ENCODE data around the gene FAM168A. TPM values are rescaled to one million over a fixed set of nuclear protein-coding genes. Genes with fewer than 3 reads are reported as not detected.

FAM168A gene
- total RNA-seq, 1 experiment from 2014 or later = 30.4 TPM

GRCh38 chr11:73463359-73463758 is 134.6 kb downstream of the FAM168A start:
- DNase-seq = no peak
- BruUV-seq (replicated peaks) = no TSS peak
- Mint-ChIP-seq H3K27ac (ENCODE audit: unreplicated experiment) (no peak overlapping the region), H3K36me3 (ENCODE audit: insufficient read depth, unreplicated experiment) (no peaks in the 10 kb centered on the region), H3K4me3 (ENCODE audit: low read depth, unreplicated experiment) (no peak overlapping the region), H3K27me3 (ENCODE audit: unreplicated experiment) (no peaks in the 10 kb centered on the region), H3K9me3 (ENCODE audit: low read depth, unreplicated experiment) (no peaks in the 10 kb centered on the region), H3K4me1 (ENCODE audit: low read depth, unreplicated experiment) (no peaks in the 10 kb centered on the region)
- TF ChIP-seq CTCF (IDR thresholded peaks at IDR 0.05; ENCODE audit: unreplicated experiment) = no peak
- intact Hi-C loops (cut with micrococcal nuclease; ENCODE audit: unreplicated experiment) = no loop called here
- CTCF ChIA-PET = interaction anchor here (0.6 to 0.7 kb wide), 2 partner anchors 16 to 277 kb away, joined by 4 to 5 read pairs; no protein-coding TSS in a partner anchor

- TF ChIP-seq CTCF (IDR thresholded peaks at IDR 0.05; ENCODE audit: unreplicated experiment) = no peak
- no peak for DNase-seq
- Mint-ChIP-seq H3K27ac (ENCODE audit: unreplicated experiment) (no peak overlapping the region), H3K27me3 (ENCODE audit: unreplicated experiment) (no peaks in the 10 kb centered on the region), H3K4me3 (ENCODE audit: low read depth, unreplicated experiment) (no peak overlapping the region), H3K36me3 (ENCODE audit: insufficient read depth, unreplicated experiment) (no peaks in the 10 kb centered on the region), H3K9me3 (ENCODE audit: low read depth, unreplicated experiment) (no peaks in the 10 kb centered on the region), H3K4me1 (ENCODE audit: low read depth, unreplicated experiment) (no peaks in the 10 kb centered on the region)
- BruUV-seq (replicated peaks) = no TSS peak
- intact Hi-C loops (cut with micrococcal nuclease; ENCODE audit: unreplicated experiment) = no loop called here
- CTCF ChIA-PET = no interaction called here
Observed at GRCh38 chr11:73461964-73462363, 135.9 kb downstream of the FAM168A start.

GRCh38 chr11:73461335-73461840 is 136.5 kb downstream of the FAM168A start:
- H3K4me3 Mint-ChIP-seq (ENCODE audit: low read depth, unreplicated experiment) = no peak overlapping the region
- H3K27ac Mint-ChIP-seq (ENCODE audit: unreplicated experiment) = no peak overlapping the region

GRCh38 chr11:73458201-73458600 is 139.7 kb downstream of the FAM168A start:
- no peak for DNase-seq
- no peaks in the 10 kb centered on the region for H3K27me3 Mint-ChIP-seq (ENCODE audit: unreplicated experiment)
- H3K27ac Mint-ChIP-seq (ENCODE audit: unreplicated experiment) = no peak overlapping the region
- H3K36me3 Mint-ChIP-seq (ENCODE audit: insufficient read depth, unreplicated experiment) = no peaks in the 10 kb centered on the region
- TF ChIP-seq CTCF (IDR thresholded peaks at IDR 0.05; ENCODE audit: unreplicated experiment) = no peak
- BruUV-seq (replicated peaks) = no TSS peak
- H3K9me3 Mint-ChIP-seq (ENCODE audit: low read depth, unreplicated experiment) = no peaks in the 10 kb centered on the region
- intact Hi-C loops (cut with micrococcal nuclease; ENCODE audit: unreplicated experiment) = no loop called here
- no peak overlapping the region for H3K4me3 Mint-ChIP-seq (ENCODE audit: low read depth, unreplicated experiment)
- CTCF ChIA-PET = interaction anchor here (0.7 kb wide), 1 partner anchor 361 kb away, joined by 3 read pairs; no protein-coding TSS in a partner anchor
- H3K4me1 Mint-ChIP-seq (ENCODE audit: low read depth, unreplicated experiment) = no peaks in the 10 kb centered on the region

More at GRCh38 chr11:73461335-73461840, 136.5 kb downstream of the FAM168A start:
- no peak for DNase-seq
- no TSS peak for BruUV-seq (replicated peaks)
- Mint-ChIP-seq H3K27me3 (ENCODE audit: unreplicated experiment) (no peaks in the 10 kb centered on the region), H3K36me3 (ENCODE audit: insufficient read depth, unreplicated experiment) (no peaks in the 10 kb centered on the region), H3K4me1 (ENCODE audit: low read depth, unreplicated experiment) (no peaks in the 10 kb centered on the region), H3K9me3 (ENCODE audit: low read depth, unreplicated experiment) (no peaks in the 10 kb centered on the region)
- CTCF ChIA-PET = no interaction called here
- intact Hi-C loops (cut with micrococcal nuclease; ENCODE audit: unreplicated experiment) = no loop called here
- no peak for TF ChIP-seq CTCF (IDR thresholded peaks at IDR 0.05; ENCODE audit: unreplicated experiment)

Measured in Calu3 (cell line).